H9 (cell line): ENCODE data around the gene SAMD14. TPM values are rescaled to one million over a fixed set of nuclear protein-coding genes. Genes with fewer than 3 reads are reported as not detected.

Experiments
- DNase-seq: peaks from one replicate; pipeline ENCODE4 v3.0.0-alpha.2; 2017
- H2AFZ ChIP-seq: one replicate; pipeline ENCODE4 v1.6.1; 2013; ENCODE audit warnings: mild to moderate bottlenecking, low read length, control low read depth, moderate library complexity
- H2AK5ac ChIP-seq: 2 replicates; pipeline ENCODE4 v1.6.1; 2013; ENCODE audit warnings: low read length, control low read depth, mixed read lengths; ENCODE audit not compliant: insufficient read length
- H2BK120ac ChIP-seq: one replicate; pipeline ENCODE4 v1.6.1; 2013; ENCODE audit warnings: low read depth, mild to moderate bottlenecking, low read length, control low read depth, inconsistent platforms; ENCODE audit not compliant: poor library complexity, severe bottlenecking
- H2BK12ac ChIP-seq: 2 replicates; pipeline ENCODE4 v1.6.1; 2013; ENCODE audit warnings: low read length, control low read depth, mixed read lengths, low read depth; ENCODE audit not compliant: insufficient read length
- H2BK15ac ChIP-seq: 2 replicates; pipeline ENCODE4 v1.6.1; 2013; ENCODE audit warnings: low read depth, low read length, control low read depth
- H2BK20ac ChIP-seq: one replicate; pipeline ENCODE4 v1.6.1; 2013; ENCODE audit warnings: low read depth, mild to moderate bottlenecking, low read length, control low read depth, inconsistent platforms; ENCODE audit not compliant: poor library complexity, severe bottlenecking
- H2BK5ac ChIP-seq: 2 replicates; pipeline ENCODE4 v1.6.1; 2013; ENCODE audit warnings: low read length, control low read depth, mixed read lengths; ENCODE audit not compliant: insufficient read length
- H3K14ac ChIP-seq: 2 replicates; pipeline ENCODE4 v1.6.1; 2013; ENCODE audit warnings: low read length, control low read depth; ENCODE audit not compliant: insufficient read depth
- H3K18ac ChIP-seq: 2 replicates; pipeline ENCODE4 v1.6.1; 2013; ENCODE audit warnings: low read depth, mild to moderate bottlenecking, mixed read lengths, low read length, control low read depth; ENCODE audit not compliant: insufficient read length
- H3K23ac ChIP-seq: 2 replicates; pipeline ENCODE4 v1.6.1; 2013; ENCODE audit warnings: low read length, control low read depth, mixed read lengths, low read depth; ENCODE audit not compliant: insufficient read length
- H3K23me2 ChIP-seq: 2 replicates; pipeline ENCODE4 v1.6.1; 2013; ENCODE audit warnings: low read depth, mild to moderate bottlenecking, mixed read lengths, low read length, control low read depth; ENCODE audit not compliant: insufficient read length, poor library complexity, severe bottlenecking
- H3K27ac ChIP-seq: 2 replicates; pipeline ENCODE4 v1.5.1; 2013; ENCODE audit warnings: low read length, control low read depth, mixed read lengths, low read depth; ENCODE audit not compliant: insufficient read length
- H3K27me3 ChIP-seq: 2 replicates; pipeline ENCODE4 v1.6.1; 2013; ENCODE audit warnings: low read length, control low read depth, inconsistent platforms; ENCODE audit not compliant: insufficient read depth
- H3K4ac ChIP-seq: 2 replicates; pipeline ENCODE4 v1.6.1; 2013; ENCODE audit warnings: low read depth, mild to moderate bottlenecking, control low read depth, inconsistent platforms, low read length, moderate library complexity
- H3K4me1 ChIP-seq: 2 replicates; pipeline ENCODE4 v1.6.1; 2013; ENCODE audit warnings: low read length, control low read depth, inconsistent platforms; ENCODE audit not compliant: insufficient read depth
- H3K4me2 ChIP-seq: 2 replicates; pipeline ENCODE4 v1.6.1; 2013; ENCODE audit warnings: low read length, control low read depth, mixed read lengths; ENCODE audit not compliant: insufficient read length, insufficient read depth
- H3K56ac ChIP-seq: 2 replicates; pipeline ENCODE4 v1.6.1; 2013; ENCODE audit warnings: low read depth, mild to moderate bottlenecking, mixed read lengths, low read length, control low read depth; ENCODE audit not compliant: insufficient read length
- H3K79me1 ChIP-seq: 2 replicates; pipeline ENCODE4 v1.6.1; 2013; ENCODE audit warnings: low read depth, mild to moderate bottlenecking, moderate library complexity, low read length, control low read depth, inconsistent platforms; ENCODE audit not compliant: insufficient read depth, poor library complexity, severe bottlenecking
- H3K79me2 ChIP-seq: 2 replicates; pipeline ENCODE4 v1.6.1; 2013; ENCODE audit warnings: low read length, control low read depth, inconsistent platforms; ENCODE audit not compliant: insufficient read depth
- H3K9ac ChIP-seq: 2 replicates; pipeline ENCODE4 v1.6.1; 2013; ENCODE audit warnings: low read length, control low read depth, mixed read lengths; ENCODE audit not compliant: insufficient read length; ENCODE audit errors: extremely low read depth
- H3K9me3 ChIP-seq: one replicate; pipeline ENCODE4 v1.6.1; 2013; ENCODE audit warnings: low read depth, low read length, inconsistent platforms; ENCODE audit not compliant: control insufficient read depth
- H3T11ph ChIP-seq: one replicate; pipeline ENCODE4 v1.6.1; 2013; ENCODE audit warnings: mild to moderate bottlenecking, low read length, control low read depth, inconsistent platforms
- H4K20me1 ChIP-seq: one replicate; pipeline ENCODE4 v1.6.1; 2013; ENCODE audit not compliant: control insufficient read depth, insufficient read length, insufficient read depth
- H4K5ac ChIP-seq: 2 replicates; pipeline ENCODE4 v1.6.1; 2013; ENCODE audit warnings: low read depth, mild to moderate bottlenecking, mixed read lengths, low read length, control low read depth; ENCODE audit not compliant: insufficient read length
- H4K8ac ChIP-seq: replicated peaks from 2 replicates; pipeline ENCODE4 v1.6.1; 2013; ENCODE audit warnings: low read length, control low read depth, mixed read lengths, low read depth; ENCODE audit not compliant: insufficient read length
- H4K91ac ChIP-seq: 2 replicates; pipeline ENCODE4 v1.6.1; 2013; ENCODE audit warnings: low read depth, mild to moderate bottlenecking, moderate library complexity, mixed read lengths, low read length, control low read depth; ENCODE audit not compliant: insufficient read length
- H3K27ac Mint-ChIP-seq, 3 experiments: 2 replicates in 2 of 3; 3 replicates in 1 of 3; pipeline ENCODE4 v1.8.0; 2020 to 2021; ENCODE audit warnings: mixed read lengths in 3 of 3, mild to moderate bottlenecking in 1 of 3, moderate library complexity in 1 of 3
- H3K27me3 Mint-ChIP-seq: 2 replicates; pipeline ENCODE4 v1.8.0; 2021; ENCODE audit warnings: low read depth, mild to moderate bottlenecking, moderate library complexity, mixed read lengths
- H3K36me3 Mint-ChIP-seq, 3 experiments: 2 replicates in 2 of 3; 3 replicates in 1 of 3; pipeline ENCODE4 v1.8.0; 2020 to 2021; ENCODE audit warnings: low read depth in 3 of 3, mixed read lengths in 3 of 3; ENCODE audit not compliant: insufficient read depth in 1 of 3
- H3K4me1 Mint-ChIP-seq, 2 experiments: 2 replicates each; pipeline ENCODE4 v1.8.0; 2020; ENCODE audit warnings: mixed read lengths in 2 of 2
- H3K4me3 Mint-ChIP-seq, 2 experiments: 2 replicates in 1 of 2; 3 replicates in 1 of 2; pipeline ENCODE4 v1.8.0; 2020 to 2021; ENCODE audit warnings: mild to moderate bottlenecking in 2 of 2, mixed read lengths in 2 of 2, moderate library complexity in 1 of 2
- H3K9me3 Mint-ChIP-seq, 2 experiments: 2 replicates in 1 of 2; 3 replicates in 1 of 2; pipeline ENCODE4 v1.8.0; 2020; ENCODE audit warnings: mild to moderate bottlenecking in 2 of 2, mixed read lengths in 2 of 2, moderate library complexity in 1 of 2
- CTCF ChIP-seq: fragments of 200-600 bp; sonication (generic); conservative IDR thresholded peaks from 3 replicates; pipeline ENCODE4 v1.8.0; 2021; ENCODE audit warnings: antibody characterized with exemption, mild to moderate bottlenecking
- WGBS: extraction: QIAGEN DNeasy Blood & Tissue Kit; methylation state at CpG from one replicate; pipeline ENCODE4 v1.1.7; 2013; ENCODE audit warnings: missing lambda C conversion rate, low lambda C conversion rate, mixed read lengths; ENCODE audit not compliant: insufficient read length; ENCODE audit errors: extremely low coverage; 5-methylcytosine and 5-hydroxymethylcytosine counted together
- total RNA-seq: library from RNA; stranded (reverse); gene quantifications from 2 replicates; pipeline ENCODE4 v1.2.1, GENCODE V29; 2021

The SAMD14 gene
- total RNA-seq, 1 experiment from 2014 or later: 5.9 TPM

- Histone ChIP-seq H3K18ac (no peak overlapping the region), H2BK5ac (no peak overlapping the region), H2AK5ac (no peak overlapping the region), H3K79me2 (no peaks in the 10 kb centered on the region), H3K4ac (no peak overlapping the region), H4K5ac (no peak overlapping the region), H3K23me2 (peaks cover 12% of the 10 kb centered on the region), H2BK12ac (no peak overlapping the region), H2BK120ac (no peak overlapping the region), H3K79me1 (no peaks in the 10 kb centered on the region), H3K14ac (no peak overlapping the region), H3K27ac (no peak overlapping the region), H4K91ac (no peak overlapping the region), H4K20me1 (no peaks in the 10 kb centered on the region), H2BK20ac (no peak overlapping the region), H3K27me3 (no peaks in the 10 kb centered on the region; the same call in 1 of the 2 replicates), H3T11ph (no peak overlapping the region), H2BK15ac (no peak overlapping the region), H3K9ac (no peak overlapping the region), H3K23ac (no peak overlapping the region), H2AFZ (no peak overlapping the region), H3K9me3 (no peaks in the 10 kb centered on the region), H3K4me2 (peak overlapping the region; percentile 82), H3K56ac (no peak overlapping the region), H4K8ac (no peak overlapping the region), H3K4me1 (peaks cover 5% of the 10 kb centered on the region; the same call in 1 of the 2 replicates)
- no peaks in the 10 kb centered on the region; a peak in 1 of 5 replicates for H3K9me3 Mint-ChIP-seq
- TF ChIP-seq CTCF: no peak
- H3K27me3 Mint-ChIP-seq: peaks cover 42% of the 10 kb centered on the region
- peaks cover 33 to 59% of the 10 kb centered on the region in 2 experiments for H3K4me1 Mint-ChIP-seq
- no CpG with 5 or more reads among the region's 31 CpGs for WGBS
- H3K4me3 Mint-ChIP-seq: peak overlapping the region; percentile 83 to 93
- no peak overlapping the region for H3K27ac Mint-ChIP-seq
- no peak for DNase-seq
- no peaks in the 10 kb centered on the region; a peak in 1 of 7 replicates for H3K36me3 Mint-ChIP-seq
Observed at GRCh38 chr17:50129353-50129727, 620 bp downstream of the SAMD14 start.
